Testis (tissue), 3 donors: ENCODE data around the gene SHISA8. TPM values are rescaled to one million over a fixed set of nuclear protein-coding genes. Genes with fewer than 3 reads are reported as not detected.

Experiments used
- DNase-seq: peaks from one replicate; pipeline ENCODE4 v3.0.0-alpha.2; 2019
- H3K27ac ChIP-seq, 2 donors: fragments of 200-600 bp; sonication (generic); one replicate each; pipeline ENCODE4 v1.5.1; 2019
- H3K27me3 ChIP-seq: fragments of 200-600 bp; sonication (generic); one replicate; pipeline ENCODE4 v1.5.1; 2019
- H3K36me3 ChIP-seq: fragments of 200-600 bp; sonication (generic); one replicate; pipeline ENCODE4 v1.5.1; 2017; ENCODE audit warnings: low read depth; ENCODE audit errors: missing control alignments
- H3K4me1 ChIP-seq: fragments of 200-600 bp; sonication (generic); one replicate; pipeline ENCODE4 v1.5.1; 2019
- H3K4me3 ChIP-seq, 2 donors: fragments of 200-600 bp; sonication (generic); one replicate each; pipeline ENCODE4 v1.5.1; 2017 to 2019
- H3K9me3 ChIP-seq: fragments of 200-600 bp; sonication (generic); one replicate; pipeline ENCODE4 v1.5.1; 2017
- CTCF ChIP-seq, 3 experiments: fragments of 450-650 bp in 2 of 3; fragments of 200-600 bp in 1 of 3; sonication (generic) in 1 of 3; IDR thresholded peaks; one replicate each; pipeline ENCODE4 v1.5.1; 2016 to 2019; ENCODE audit warnings: antibody characterized with exemption in 3 of 3, mild to moderate bottlenecking in 2 of 3, moderate library complexity in 1 of 3
- POLR2A ChIP-seq: fragments of 450-650 bp; IDR thresholded peaks from one replicate; pipeline ENCODE4 v1.6.1; 2017; ENCODE audit warnings: antibody characterized with exemption, mild to moderate bottlenecking, moderate library complexity
- WGBS, 2 donors: methylation state at CpG; one replicate each; pipeline ENCODE4 v1.1.5; 2018; 5-methylcytosine and 5-hydroxymethylcytosine counted together
- intact Hi-C: fragments of 100-400 bp; cut with DNase I; formaldehyde crosslinking; loops from one replicate; pipeline ENCODE4 v1.15.1; 2023; ENCODE audit warnings: low total_unique reads
- polyA plus RNA-seq: library from polyadenylated mRNA; stranded (reverse); fragments of 350-450 nt; fragmentation: Illumina TruSeq; extraction: RNeasy Lipid Tissue Mini Kit (QIAGEN cat#74804); gene quantifications from one replicate; pipeline ENCODE4 v1.2.3, GENCODE V29; 2014; ENCODE audit warnings: low read depth, low replicate concordance; ENCODE audit not compliant: insufficient read depth
- total RNA-seq, 2 donors: library from RNA; depleted of rRNA; stranded (reverse); fragments of >200 nt; gene quantifications; one replicate each; pipeline ENCODE4 v1.2.3, GENCODE V29; 2016

Gene SHISA8
- total and polyA plus RNA-seq, 3 donors from 2014 or later = 1.3 to 1.4 TPM; not detected in 1

- Histone ChIP-seq H3K4me3 (no peak overlapping the region), H3K4me1 (peaks cover 5% of the 10 kb centered on the region), H3K9me3 (no peaks in the 10 kb centered on the region), H3K27ac (no peak overlapping the region), H3K27me3 (no peaks in the 10 kb centered on the region), H3K36me3 (no peaks in the 10 kb centered on the region)
- no peak for TF ChIP-seq CTCF (IDR thresholded peaks at IDR 0.05)
- TF ChIP-seq POLR2A = no peak
- no peak for DNase-seq
- WGBS, 2 donors = 49 to 59% methylated on average over 12 to 14 of the region's 14 CpGs
- intact Hi-C loops = no loop called here
These were observed 6.2 kb downstream of the SHISA8 start for GRCh38 chr22:41908411-41909309.

- intact Hi-C loops = no loop called here
- H3K36me3 ChIP-seq = no peaks in the 10 kb centered on the region
- TF ChIP-seq POLR2A = no peak
- no peak for TF ChIP-seq CTCF (IDR thresholded peaks at IDR 0.05)
- no peak overlapping the region for H3K27ac ChIP-seq
- no peak overlapping the region for H3K4me3 ChIP-seq
- no peaks in the 10 kb centered on the region for H3K9me3 ChIP-seq
- peaks cover 5% of the 10 kb centered on the region for H3K4me1 ChIP-seq
- no peak for DNase-seq
- WGBS, 2 donors = 77 to 85% methylated on average over 8 to 9 of the region's 10 CpGs
- H3K27me3 ChIP-seq = no peaks in the 10 kb centered on the region
These were observed 7.2 kb downstream of the SHISA8 start for GRCh38 chr22:41907436-41908401.

- H3K27ac ChIP-seq = no peak overlapping the region
- peaks cover 5% of the 10 kb centered on the region for H3K4me1 ChIP-seq
- no peak overlapping the region for H3K4me3 ChIP-seq
- no peaks in the 10 kb centered on the region for H3K9me3 ChIP-seq
- H3K36me3 ChIP-seq = no peaks in the 10 kb centered on the region
- intact Hi-C loops = no loop called here
- no peaks in the 10 kb centered on the region for H3K27me3 ChIP-seq
- 94 to 100% methylated on average over 5 of the region's 5 CpGs for WGBS, 2 donors
- no peak for DNase-seq
- TF ChIP-seq CTCF (IDR thresholded peaks at IDR 0.05) (no peak), POLR2A (no peak)
These were observed 8.1 kb downstream of the SHISA8 start for GRCh38 chr22:41906822-41907221.

GRCh38 chr22:41905411-41906202 lies 9.3 kb downstream of the SHISA8 start:
- no peak for DNase-seq
- H3K27me3 ChIP-seq = no peaks in the 10 kb centered on the region
- TF ChIP-seq CTCF (IDR thresholded peaks at IDR 0.05) = no peak
- TF ChIP-seq POLR2A = no peak
- H3K4me3 ChIP-seq = no peak overlapping the region
- no peaks in the 10 kb centered on the region for H3K36me3 ChIP-seq
- 88 to 93% methylated on average over 16 to 23 of the region's 23 CpGs for WGBS, 2 donors
- H3K4me1 ChIP-seq = peaks cover 1% of the 10 kb centered on the region
- intact Hi-C loops = no loop called here
- H3K9me3 ChIP-seq = no peaks in the 10 kb centered on the region
- no peak overlapping the region for H3K27ac ChIP-seq
